ENCODE measurements around the gene FGA. TPM values are rescaled to one million over a fixed set of nuclear protein-coding genes. Genes with fewer than 3 reads are reported as not detected.

The FGA gene
- total RNA-seq, 1 experiment from 2014 or later: not detected

- CTCF ChIA-PET: no interaction called here
- peaks cover 16% of the 10 kb centered on the region for H3K27me3 ChIP-seq (replicated peaks; ENCODE audit: insufficient read depth, low read depth, low read length, poor library complexity)
- POLR2A ChIA-PET (ENCODE audit: low non-redundant PET): no interaction called here
- TF ChIP-seq, protein P1, sequence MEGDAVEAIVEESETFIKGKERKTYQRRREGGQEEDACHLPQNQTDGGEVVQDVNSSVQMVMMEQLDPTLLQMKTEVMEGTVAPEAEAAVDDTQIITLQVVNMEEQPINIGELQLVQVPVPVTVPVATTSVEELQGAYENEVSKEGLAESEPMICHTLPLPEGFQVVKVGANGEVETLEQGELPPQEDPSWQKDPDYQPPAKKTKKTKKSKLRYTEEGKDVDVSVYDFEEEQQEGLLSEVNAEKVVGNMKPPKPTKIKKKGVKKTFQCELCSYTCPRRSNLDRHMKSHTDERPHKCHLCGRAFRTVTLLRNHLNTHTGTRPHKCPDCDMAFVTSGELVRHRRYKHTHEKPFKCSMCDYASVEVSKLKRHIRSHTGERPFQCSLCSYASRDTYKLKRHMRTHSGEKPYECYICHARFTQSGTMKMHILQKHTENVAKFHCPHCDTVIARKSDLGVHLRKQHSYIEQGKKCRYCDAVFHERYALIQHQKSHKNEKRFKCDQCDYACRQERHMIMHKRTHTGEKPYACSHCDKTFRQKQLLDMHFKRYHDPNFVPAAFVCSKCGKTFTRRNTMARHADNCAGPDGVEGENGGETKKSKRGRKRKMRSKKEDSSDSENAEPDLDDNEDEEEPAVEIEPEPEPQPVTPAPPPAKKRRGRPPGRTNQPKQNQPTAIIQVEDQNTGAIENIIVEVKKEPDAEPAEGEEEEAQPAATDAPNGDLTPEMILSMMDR (conservative IDR thresholded peaks at IDR 0.05; ENCODE audit: low read depth, low read length): no peak
- H3K36me3 ChIP-seq (ENCODE audit: insufficient read depth, low read length, poor library complexity, severe bottlenecking): no peaks in the 10 kb centered on the region
- H3K4me1 ChIP-seq (ENCODE audit: insufficient read depth, low read length, poor library complexity, severe bottlenecking): no peaks in the 10 kb centered on the region
- H3K9me3 ChIP-seq (ENCODE audit: low read depth, low read length, poor library complexity, severe bottlenecking): no peaks in the 10 kb centered on the region
- intact Hi-C loops (cut with micrococcal nuclease; ENCODE audit: unreplicated experiment): no loop called here
- H3K27ac ChIP-seq (ENCODE audit: low read depth, low read length, poor library complexity, severe bottlenecking): no peak overlapping the region
- no peak overlapping the region for H3K4me3 ChIP-seq (ENCODE audit: low read depth, low read length, poor library complexity, severe bottlenecking)
- DNase-seq (ENCODE audit: low spot score): no peak
- BruUV-seq (replicated peaks): no TSS peak
Observed at GRCh38 chr4:154588198-154588597, 2.3 kb downstream of the FGA start.

GRCh38 chr4:154586296-154587033 lies 4.1 kb downstream of the FGA start:
- intact Hi-C loops (cut with micrococcal nuclease; ENCODE audit: unreplicated experiment): no loop called here
- ChIA-PET POLR2A (ENCODE audit: low non-redundant PET) (no interaction called here), CTCF (no interaction called here)

DNA sequence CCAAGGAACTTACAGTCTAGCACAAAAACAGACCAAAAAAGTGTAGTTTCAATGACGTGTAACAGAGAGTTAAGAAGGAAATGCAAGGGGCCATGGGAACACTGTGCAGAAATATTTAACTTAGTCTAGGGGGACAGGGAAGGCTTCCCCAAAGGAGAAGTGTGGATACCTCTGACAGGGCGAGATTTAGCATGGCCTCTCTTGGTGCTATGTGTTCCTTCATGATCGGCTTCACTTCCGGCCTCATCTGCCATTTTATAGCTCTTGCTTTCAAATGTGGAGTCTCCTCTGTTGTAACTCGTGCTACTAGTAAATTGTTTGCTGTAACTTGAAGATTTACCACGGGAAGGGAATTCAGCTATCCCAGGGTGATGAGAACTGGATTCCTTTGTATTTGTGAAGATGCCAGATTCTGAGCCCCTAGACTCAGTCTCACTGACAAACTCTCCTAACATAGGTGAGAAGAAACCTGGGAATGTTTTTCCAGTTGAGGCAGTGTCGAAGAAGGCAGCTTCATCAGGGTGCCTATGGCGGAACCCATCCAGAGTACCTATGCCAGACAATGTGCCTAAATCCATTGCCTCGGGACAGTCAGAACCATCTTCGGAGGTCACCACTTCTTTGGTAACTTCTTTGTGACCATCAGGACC lies 5.0 kb downstream of the FGA start:
- no peak for DNase-seq (ENCODE audit: low spot score)
- POLR2A ChIA-PET (ENCODE audit: low non-redundant PET): no interaction called here
- Histone ChIP-seq H3K27ac (ENCODE audit: low read depth, low read length, poor library complexity, severe bottlenecking) (no peak overlapping the region), H3K4me3 (ENCODE audit: low read depth, low read length, poor library complexity, severe bottlenecking) (no peak overlapping the region), H3K9me3 (ENCODE audit: low read depth, low read length, poor library complexity, severe bottlenecking) (no peaks in the 10 kb centered on the region), H3K4me1 (ENCODE audit: insufficient read depth, low read length, poor library complexity, severe bottlenecking) (no peaks in the 10 kb centered on the region), H3K27me3 (replicated peaks; ENCODE audit: insufficient read depth, low read depth, low read length, poor library complexity) (peaks cover 25% of the 10 kb centered on the region), H3K36me3 (ENCODE audit: insufficient read depth, low read length, poor library complexity, severe bottlenecking) (no peaks in the 10 kb centered on the region)
- CTCF ChIA-PET: no interaction called here
- TF ChIP-seq, protein P1 (conservative IDR thresholded peaks at IDR 0.05; ENCODE audit: low read depth, low read length): no peak
- TF ChIP-seq EZH2 (IDR thresholded peaks at IDR 0.05; ENCODE audit: borderline replicate concordance, low read depth, low read length, poor library complexity, severe bottlenecking): no peak
- no TSS peak for BruUV-seq (replicated peaks)
- intact Hi-C loops (cut with micrococcal nuclease; ENCODE audit: unreplicated experiment): no loop called here

More at GRCh38 chr4:154586296-154587033, 4.1 kb downstream of the FGA start:
- Histone ChIP-seq H3K4me1 (ENCODE audit: insufficient read depth, low read length, poor library complexity, severe bottlenecking) (no peaks in the 10 kb centered on the region), H3K27ac (ENCODE audit: low read depth, low read length, poor library complexity, severe bottlenecking) (no peak overlapping the region), H3K27me3 (replicated peaks; ENCODE audit: insufficient read depth, low read depth, low read length, poor library complexity) (peaks cover 25% of the 10 kb centered on the region), H3K4me3 (ENCODE audit: low read depth, low read length, poor library complexity, severe bottlenecking) (no peak overlapping the region), H3K9me3 (ENCODE audit: low read depth, low read length, poor library complexity, severe bottlenecking) (no peaks in the 10 kb centered on the region), H3K36me3 (ENCODE audit: insufficient read depth, low read length, poor library complexity, severe bottlenecking) (no peaks in the 10 kb centered on the region)
- TF ChIP-seq EZH2 (IDR thresholded peaks at IDR 0.05; ENCODE audit: borderline replicate concordance, low read depth, low read length, poor library complexity, severe bottlenecking): no peak
- TF ChIP-seq, protein P1 (conservative IDR thresholded peaks at IDR 0.05; ENCODE audit: low read depth, low read length): no peak
- DNase-seq (ENCODE audit: low spot score): no peak
- BruUV-seq (replicated peaks): no TSS peak

Data from A673 (cell line).